B cell (primary cell): ENCODE measurements around the gene WDR48. TPM values are rescaled to one million over a fixed set of nuclear protein-coding genes. Genes with fewer than 3 reads are reported as not detected.
A peak's percentile ranks its signal among the peaks of the same experiment; 100 is the strongest.

Source experiments
- ATAC-seq: fragments of 200-7000 bp; cut with Tn5 transposase; one replicate; pipeline ENCODE4 v1.10.0; 2021; ENCODE audit warnings: low read depth, mild to moderate bottlenecking, moderate number of reproducible peaks, moderate library complexity
- CTCF ChIA-PET: fragments of 350-600 bp; sonication (Branson Sonifier 250); formaldehyde crosslinking; loops from one replicate; lab custom pipeline; 2021; ENCODE audit warnings: antibody characterized with exemption, inconsistent platforms; lab: Charles Lee
- POLR2A ChIA-PET: fragments of 350-600 bp; sonication (Branson Sonifier 250); formaldehyde crosslinking; loops from one replicate; lab custom pipeline; 2021; ENCODE audit warnings: antibody characterized with exemption; lab: Charles Lee
- DNase-seq: peaks from one replicate; pipeline ENCODE4 v3.0.0; 2013
- H2AFZ ChIP-seq: 2 replicates; pipeline ENCODE4 v1.6.1; 2012; ENCODE audit warnings: mild to moderate bottlenecking, low read depth, low read length; ENCODE audit not compliant: insufficient read depth, poor library complexity, severe bottlenecking
- H3K27ac ChIP-seq, 2 donors: 1 replicate in 1 of 2; 2 replicates in 1 of 2; pipeline ENCODE4 v1.5.1; 2012 to 2013; ENCODE audit warnings: low read length in 2 of 2, mild to moderate bottlenecking in 2 of 2, moderate library complexity in 1 of 2
- H3K27me3 ChIP-seq, 4 experiments: fragments of 200-600 bp in 1 of 4; sonication (generic) in 1 of 4; replicated peaks in 1 of 4; 1 replicate in 2 of 4; 2 replicates in 2 of 4; pipeline versions ENCODE4 v1.6.1 to v1.7.0; 2013 to 2016; ENCODE audit warnings: low read length in 3 of 4, mild to moderate bottlenecking in 2 of 4, mixed read lengths in 1 of 4, moderate library complexity in 1 of 4; ENCODE audit not compliant: insufficient read depth in 4 of 4, control insufficient read depth in 3 of 4; ENCODE audit errors: control extremely low read depth in 1 of 4
- H3K36me3 ChIP-seq, 2 experiments: replicated peaks in 1 of 2; 1 replicate in 1 of 2; 2 replicates in 1 of 2; pipeline versions ENCODE4 v1.6.1 to v1.7.1; 2013; ENCODE audit warnings: low read length in 1 of 2; ENCODE audit not compliant: insufficient read depth in 2 of 2, control insufficient read depth in 1 of 2; ENCODE audit errors: control extremely low read depth in 1 of 2, extremely low read depth in 1 of 2
- H3K4me1 ChIP-seq, 2 donors: fragments of 200-600 bp in 1 of 2; sonication (generic) in 1 of 2; 1 replicate in 1 of 2; 2 replicates in 1 of 2; pipeline versions ENCODE4 v1.5.1 to v1.6.1; 2013 to 2017; ENCODE audit warnings: low read length in 2 of 2; ENCODE audit not compliant: control insufficient read depth in 2 of 2, insufficient read depth in 2 of 2
- H3K4me2 ChIP-seq: replicated peaks from 2 replicates; pipeline ENCODE3; 2012; ENCODE audit warnings: mild to moderate bottlenecking, low read depth, low read length; ENCODE audit not compliant: poor library complexity, severe bottlenecking
- H3K4me3 ChIP-seq, 5 experiments: fragments of 200-600 bp in 1 of 5; sonication (generic) in 1 of 5; 1 replicate in 3 of 5; 2 replicates in 2 of 5; pipeline versions ENCODE4 v1.5.1 to v1.7.0; 2011 to 2016; ENCODE audit warnings: low read length in 4 of 5, mild to moderate bottlenecking in 4 of 5, low read depth in 2 of 5, control low read depth in 1 of 5, moderate library complexity in 1 of 5; ENCODE audit not compliant: insufficient read depth in 1 of 5; ENCODE audit errors: control extremely low read depth in 1 of 5, extremely low read depth in 1 of 5
- H3K79me2 ChIP-seq: fragments of 200-600 bp; sonication (generic); one replicate; pipeline ENCODE4 v1.6.0; 2016; ENCODE audit warnings: low read length; ENCODE audit not compliant: control insufficient read depth, insufficient read depth
- H3K9ac ChIP-seq: fragments of 200-600 bp; sonication (generic); 2 replicates; pipeline ENCODE4 v1.6.1; 2017; ENCODE audit warnings: mild to moderate bottlenecking, low read length, moderate library complexity
- H3K9me3 ChIP-seq, 3 donors: one replicate each; pipeline versions ENCODE4 v1.6.1 to v1.7.1; 2013; ENCODE audit warnings: low read length in 2 of 3; ENCODE audit not compliant: control insufficient read depth in 2 of 3, insufficient read depth in 1 of 3; ENCODE audit errors: control extremely low read depth in 1 of 3
- H4K20me1 ChIP-seq: 2 replicates; pipeline ENCODE4 v1.6.0; 2012; ENCODE audit warnings: mild to moderate bottlenecking, low read length; ENCODE audit not compliant: insufficient read depth, control insufficient read depth, poor library complexity, severe bottlenecking
- H3K27ac Mint-ChIP-seq: one replicate; pipeline ENCODE4 v1.8.0; 2021; ENCODE audit warnings: mixed read lengths
- H3K27me3 Mint-ChIP-seq: one replicate; pipeline ENCODE4 v1.8.0; 2021; ENCODE audit warnings: mixed read lengths
- H3K4me1 Mint-ChIP-seq: one replicate; pipeline ENCODE4 v1.8.0; 2021; ENCODE audit warnings: mixed read lengths
- H3K4me3 Mint-ChIP-seq: one replicate; pipeline ENCODE4 v1.8.0; 2021; ENCODE audit warnings: mixed read lengths
- H3K9me3 Mint-ChIP-seq: one replicate; pipeline ENCODE4 v1.8.0; 2022; ENCODE audit warnings: mixed read lengths; ENCODE audit not compliant: insufficient read depth
- CTCF ChIP-seq: fragments of 200-600 bp; IDR thresholded peaks from one replicate; pipeline ENCODE4 v1.8.0; 2022; ENCODE audit warnings: antibody characterized with exemption, mild to moderate bottlenecking
- EZH2 ChIP-seq: IDR thresholded peaks from 2 replicates; pipeline ENCODE4 v1.6.1; 2012; ENCODE audit warnings: borderline replicate concordance, low read depth, mild to moderate bottlenecking, moderate library complexity, low read length; ENCODE audit not compliant: insufficient read depth, poor library complexity, severe bottlenecking
- WGBS: methylation state at CpG from one replicate; pipeline ENCODE4 v1.1.5; 2013; ENCODE audit warnings: missing lambda C conversion rate; ENCODE audit not compliant: insufficient coverage; 5-methylcytosine and 5-hydroxymethylcytosine counted together
- intact Hi-C: fragments of 100-400 bp; cut with micrococcal nuclease; formaldehyde crosslinking; loops from one replicate; pipeline ENCODE4 v1.10.0; 2022
- polyA plus RNA-seq: library from polyadenylated mRNA; depleted of rRNA; stranded (reverse); fragments of >200 nt; gene quantifications from 2 replicates; pipeline ENCODE4 v1.2.3, GENCODE V29; 2012
- total RNA-seq, 2 donors: library from RNA; stranded (reverse); fragments of 120-200 nt in 1 of 2; gene quantifications; 1 replicate in 1 of 2; 2 replicates in 1 of 2; pipeline versions ENCODE4 v1.2.3 to v1.2.4, GENCODE V29; 2013 to 2022

The WDR48 gene
- total and polyA plus RNA-seq, 2 donors (not counting 1 experiment from before 2014, with no cell fraction given) = 20.8 to 68.6 TPM

DNA sequence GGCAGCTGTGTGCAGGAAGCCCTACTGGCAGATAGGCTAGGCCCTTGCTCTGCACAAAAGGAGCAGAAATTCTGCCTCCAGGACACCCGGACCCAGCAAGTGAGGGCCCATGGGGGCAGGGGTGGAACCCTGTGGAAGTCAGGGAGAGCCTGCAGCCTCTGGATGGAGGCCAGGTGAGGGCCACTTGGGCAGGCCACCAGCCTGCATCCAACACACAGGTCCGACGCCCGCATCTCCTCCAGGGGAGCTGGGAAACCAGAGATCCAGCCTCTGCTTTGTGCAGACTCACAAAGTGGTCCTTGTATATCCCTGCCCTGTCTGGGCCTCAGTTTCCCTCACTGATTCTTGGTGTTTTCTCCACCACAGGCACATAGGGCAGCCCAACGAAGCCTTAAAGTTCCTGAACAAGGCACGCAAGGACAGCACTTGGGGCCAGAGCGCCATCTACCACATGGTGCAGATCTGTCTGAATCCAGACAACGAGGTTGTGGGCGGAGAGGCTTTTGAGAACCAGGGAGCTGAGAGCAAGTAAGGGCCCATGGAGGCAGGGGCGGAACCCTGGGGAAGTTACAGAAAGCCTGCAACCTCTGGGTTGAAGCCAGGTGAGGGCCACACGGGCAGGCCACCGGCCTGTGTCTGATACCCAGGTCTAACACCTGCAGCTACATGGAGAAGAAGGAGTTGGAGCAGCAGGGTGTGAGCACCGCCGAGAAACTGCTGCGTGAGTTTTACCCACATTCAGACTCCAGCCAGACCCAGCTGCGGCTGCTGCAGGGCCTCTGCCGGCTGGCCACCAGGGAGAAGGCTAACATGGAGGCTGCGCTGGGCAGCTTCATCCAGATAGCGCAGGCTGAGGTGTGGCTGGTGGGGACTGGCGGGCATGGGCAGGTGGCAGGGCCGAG, 85.0 kb downstream of the WDR48 start:
- 92% methylated on average over 20 of the region's 21 CpGs for WGBS
- CTCF ChIA-PET = interaction anchor here (0.9 to 1.7 kb wide), 2 partner anchors 11 to 151 kb away, joined by 3 to 6 read pairs; no protein-coding TSS in a partner anchor
- POLR2A ChIA-PET = interaction anchor here (1.1 kb wide), 1 partner anchor 12 kb away, joined by 4 read pairs; no protein-coding TSS in a partner anchor
- intact Hi-C loops = no loop called here
- H3K27ac Mint-ChIP-seq = peak overlapping the region; percentile 50
- Histone ChIP-seq H3K27me3 (no peaks in the 10 kb centered on the region), H3K4me1 (peaks cover 13 to 14% of the 10 kb centered on the region in 2 donors), H3K4me2 (no peak overlapping the region), H3K36me3 (peaks cover 0 to 51% of the 10 kb centered on the region in 2 experiments), H3K79me2 (peaks cover 1% of the 10 kb centered on the region), H3K9ac (no peak overlapping the region), H4K20me1 (peaks cover 17% of the 10 kb centered on the region), H3K4me3 (no peak overlapping the region), H3K27ac (no peak overlapping the region), H3K9me3 (no peaks in the 10 kb centered on the region), H2AFZ (no peak overlapping the region)
- ATAC-seq (no peak), DNase-seq (no peak)
- H3K9me3 Mint-ChIP-seq = no peaks in the 10 kb centered on the region
- TF ChIP-seq CTCF (no peak), EZH2 (no peak)
- H3K4me3 Mint-ChIP-seq = no peak overlapping the region
- peaks cover 14% of the 10 kb centered on the region for H3K4me1 Mint-ChIP-seq
- no peaks in the 10 kb centered on the region for H3K27me3 Mint-ChIP-seq

- Histone ChIP-seq H3K27ac (no peak overlapping the region), H3K9ac (no peak overlapping the region), H3K4me3 (no peak overlapping the region), H3K9me3 (no peaks in the 10 kb centered on the region), H3K27me3 (no peaks in the 10 kb centered on the region), H3K36me3 (peaks cover 0 to 54% of the 10 kb centered on the region in 2 experiments), H3K4me1 (peaks cover 20 to 21% of the 10 kb centered on the region in 2 donors), H4K20me1 (peaks cover 24% of the 10 kb centered on the region), H3K4me2 (no peak overlapping the region), H2AFZ (no peak overlapping the region), H3K79me2 (peaks cover 8% of the 10 kb centered on the region)
- POLR2A ChIA-PET = no interaction called here
- no peak overlapping the region for H3K4me3 Mint-ChIP-seq
- no peak for ATAC-seq
- H3K27ac Mint-ChIP-seq = peak overlapping the region; percentile 34
- no peak for DNase-seq
- H3K9me3 Mint-ChIP-seq = no peaks in the 10 kb centered on the region
- TF ChIP-seq EZH2 = no peak
- TF ChIP-seq CTCF = no peak
- peaks cover 20% of the 10 kb centered on the region for H3K4me1 Mint-ChIP-seq
- 96% methylated on average over 18 of the region's 18 CpGs for WGBS
- CTCF ChIA-PET = interaction anchor here (0.9 to 1.7 kb wide), 2 partner anchors 12 to 151 kb away, joined by 3 to 6 read pairs; no protein-coding TSS in a partner anchor
- H3K27me3 Mint-ChIP-seq = no peaks in the 10 kb centered on the region
- intact Hi-C loops = no loop called here
Measured at GRCh38 chr3:39137435-39137936, 85.7 kb downstream of the WDR48 start.
